Neuronal stem cell (in vitro differentiated cells): ENCODE data around the gene BCL2L14.

Source experiments
- DNase-seq: peaks from one replicate; pipeline ENCODE4 v3.0.0-alpha.2; 2013; ENCODE audit warnings: low spot score
- H2AFZ ChIP-seq: one replicate; pipeline ENCODE4 v1.6.1; 2013; ENCODE audit warnings: mild to moderate bottlenecking, low read length, inconsistent platforms
- H2AK5ac ChIP-seq: 2 replicates; pipeline ENCODE4 v1.6.1; 2013; ENCODE audit warnings: low read depth, mild to moderate bottlenecking, inconsistent platforms, low read length, moderate library complexity, mixed read lengths
- H2BK120ac ChIP-seq: 2 replicates; pipeline ENCODE4 v1.6.1; 2013; ENCODE audit warnings: low read depth, mild to moderate bottlenecking, inconsistent platforms, low read length, moderate library complexity, mixed read lengths
- H2BK12ac ChIP-seq: one replicate; pipeline ENCODE4 v1.6.1; 2013; ENCODE audit warnings: low read length, inconsistent platforms
- H2BK15ac ChIP-seq: 2 replicates; pipeline ENCODE4 v1.6.1; 2013; ENCODE audit warnings: mild to moderate bottlenecking, low read length, inconsistent platforms, mixed read lengths
- H2BK5ac ChIP-seq: one replicate; pipeline ENCODE4 v1.6.1; 2013; ENCODE audit warnings: inconsistent platforms, mild to moderate bottlenecking, low read length, moderate library complexity
- H3K14ac ChIP-seq: one replicate; pipeline ENCODE4 v1.6.1; 2013; ENCODE audit warnings: low read length, inconsistent platforms
- H3K18ac ChIP-seq: 2 replicates; pipeline ENCODE4 v1.6.1; 2013; ENCODE audit warnings: low read length, inconsistent platforms
- H3K23ac ChIP-seq: 2 replicates; pipeline ENCODE4 v1.6.1; 2013; ENCODE audit warnings: low read depth, mild to moderate bottlenecking, mixed read lengths, low read length, inconsistent platforms; ENCODE audit not compliant: poor library complexity
- H3K27ac ChIP-seq: replicated peaks from 3 replicates; pipeline ENCODE4 v1.5.1; 2013; ENCODE audit warnings: low read length, inconsistent platforms
- H3K27me3 ChIP-seq, 3 experiments: 2 replicates each; pipeline ENCODE4 v1.6.1; 2013; ENCODE audit warnings: low read length in 3 of 3, mild to moderate bottlenecking in 2 of 3, inconsistent platforms in 1 of 3, low read depth in 1 of 3, mixed read lengths in 1 of 3, moderate library complexity in 1 of 3; ENCODE audit not compliant: control insufficient read depth in 3 of 3, insufficient read depth in 3 of 3
- H3K36me3 ChIP-seq, 2 donors: replicated peaks in 1 of 2; 2 replicates each; pipeline ENCODE4 v1.6.1; 2013; ENCODE audit warnings: low read length in 2 of 2; ENCODE audit not compliant: control insufficient read depth in 2 of 2, insufficient read depth in 2 of 2
- H3K4ac ChIP-seq: 2 replicates; pipeline ENCODE4 v1.6.1; 2013; ENCODE audit warnings: inconsistent platforms, mild to moderate bottlenecking, low read length, moderate library complexity
- H3K4me1 ChIP-seq, 2 donors: 1 replicate in 1 of 2; 2 replicates in 1 of 2; pipeline ENCODE4 v1.6.1; 2013; ENCODE audit warnings: low read length in 2 of 2, low read depth in 1 of 2; ENCODE audit not compliant: control insufficient read depth in 2 of 2, insufficient read depth in 1 of 2
- H3K4me2 ChIP-seq: one replicate; pipeline ENCODE4 v1.6.1; 2013; ENCODE audit warnings: mild to moderate bottlenecking, low read length, inconsistent platforms; ENCODE audit not compliant: insufficient read depth, poor library complexity, severe bottlenecking
- H3K4me3 ChIP-seq, 2 donors: 2 replicates each; pipeline ENCODE4 v1.5.1; 2013; ENCODE audit warnings: low read length in 2 of 2, mild to moderate bottlenecking in 2 of 2, inconsistent platforms in 1 of 2, moderate library complexity in 1 of 2
- H3K79me1 ChIP-seq: one replicate; pipeline ENCODE4 v1.6.1; 2013; ENCODE audit warnings: low read depth, mild to moderate bottlenecking, inconsistent platforms, low read length, moderate library complexity
- H3K9ac ChIP-seq: one replicate; pipeline ENCODE4 v1.6.1; 2013; ENCODE audit warnings: mild to moderate bottlenecking, low read depth, low read length, inconsistent platforms; ENCODE audit not compliant: poor library complexity
- H3K9me3 ChIP-seq, 2 donors: replicated peaks in 1 of 2; 2 replicates each; pipeline versions ENCODE3 to v1.6.1; 2013; ENCODE audit warnings: low read length in 2 of 2, mild to moderate bottlenecking in 2 of 2, inconsistent platforms in 1 of 2, low read depth in 1 of 2, mixed read lengths in 1 of 2, moderate library complexity in 1 of 2; ENCODE audit not compliant: control insufficient read depth in 2 of 2, insufficient read depth in 1 of 2
- H4K8ac ChIP-seq: one replicate; pipeline ENCODE4 v1.6.1; 2013; ENCODE audit warnings: low read depth, mild to moderate bottlenecking, inconsistent platforms, low read length, moderate library complexity
- H4K91ac ChIP-seq: one replicate; pipeline ENCODE4 v1.6.1; 2013; ENCODE audit warnings: low read length, low read depth, mild to moderate bottlenecking, inconsistent platforms; ENCODE audit not compliant: poor library complexity
- WGBS, 2 donors: extraction: QIAGEN DNeasy Blood & Tissue Kit; methylation state at CpG; one replicate each; pipeline ENCODE4 v1.1.7; 2013; ENCODE audit warnings: missing lambda C conversion rate in 2 of 2, mixed read lengths in 1 of 2; ENCODE audit not compliant: insufficient read length in 2 of 2, insufficient replicate concordance in 1 of 2; ENCODE audit errors: extremely low coverage in 2 of 2; 5-methylcytosine and 5-hydroxymethylcytosine counted together

Gene BCL2L14

GRCh38 chr12:12035229-12035628, 35.5 kb upstream of the BCL2L14 start:
- Histone ChIP-seq H2BK5ac (no peak overlapping the region), H2BK120ac (no peak overlapping the region), H2BK15ac (no peak overlapping the region), H3K79me1 (no peaks in the 10 kb centered on the region), H3K9ac (no peak overlapping the region), H4K8ac (no peak overlapping the region), H3K4me2 (no peak overlapping the region), H2AFZ (no peak overlapping the region), H3K27ac (no peak overlapping the region), H3K27me3 (no peaks in the 10 kb centered on the region), H3K4ac (no peak overlapping the region), H3K14ac (no peak overlapping the region), H3K4me3 (no peak overlapping the region), H3K36me3 (no peaks in the 10 kb centered on the region), H3K4me1 (no peaks in the 10 kb centered on the region), H3K23ac (no peak overlapping the region), H2BK12ac (no peak overlapping the region), H4K91ac (no peak overlapping the region), H2AK5ac (no peak overlapping the region), H3K9me3 (no peaks in the 10 kb centered on the region), H3K18ac (no peak overlapping the region)
- WGBS, 2 donors = no CpG with 5 or more reads among the region's 1 CpG
- no peak for DNase-seq

- Histone ChIP-seq H3K18ac (no peak overlapping the region), H2BK15ac (no peak overlapping the region), H3K27ac (no peak overlapping the region), H2AK5ac (no peak overlapping the region), H2BK5ac (no peak overlapping the region), H3K9me3 (no peaks in the 10 kb centered on the region), H2AFZ (no peak overlapping the region), H3K79me1 (no peaks in the 10 kb centered on the region), H4K8ac (no peak overlapping the region), H3K4me3 (no peak overlapping the region), H3K9ac (no peak overlapping the region), H3K27me3 (no peaks in the 10 kb centered on the region), H2BK120ac (no peak overlapping the region), H3K14ac (no peak overlapping the region), H2BK12ac (no peak overlapping the region), H3K4ac (no peak overlapping the region), H3K36me3 (no peaks in the 10 kb centered on the region), H3K4me1 (no peaks in the 10 kb centered on the region), H4K91ac (no peak overlapping the region), H3K23ac (no peak overlapping the region), H3K4me2 (no peak overlapping the region)
- DNase-seq = no peak
These were observed 33.8 kb upstream of the BCL2L14 start for GRCh38 chr12:12036901-12037300.

GRCh38 chr12:12039897-12040296, 30.8 kb upstream of the BCL2L14 start:
- Histone ChIP-seq H2BK12ac (no peak overlapping the region), H3K27me3 (no peaks in the 10 kb centered on the region), H3K27ac (no peak overlapping the region), H3K4me1 (no peaks in the 10 kb centered on the region), H3K18ac (no peak overlapping the region), H3K9me3 (no peaks in the 10 kb centered on the region), H2AFZ (no peak overlapping the region), H3K4me3 (no peak overlapping the region), H3K79me1 (no peaks in the 10 kb centered on the region), H2BK120ac (no peak overlapping the region), H3K23ac (no peak overlapping the region), H2BK15ac (no peak overlapping the region), H3K14ac (no peak overlapping the region), H3K9ac (no peak overlapping the region), H3K4me2 (no peak overlapping the region), H2BK5ac (no peak overlapping the region), H2AK5ac (no peak overlapping the region), H3K36me3 (no peaks in the 10 kb centered on the region), H3K4ac (no peak overlapping the region), H4K8ac (no peak overlapping the region), H4K91ac (no peak overlapping the region)
- no CpG with 5 or more reads among the region's 7 CpGs for WGBS, 2 donors
- DNase-seq = no peak

- Histone ChIP-seq H3K14ac (no peak overlapping the region), H4K8ac (no peak overlapping the region), H3K23ac (no peak overlapping the region), H2AK5ac (no peak overlapping the region), H2BK15ac (no peak overlapping the region), H3K18ac (peak overlapping the region; percentile 35), H3K9me3 (no peaks in the 10 kb centered on the region), H3K9ac (no peak overlapping the region), H3K27ac (no peak overlapping the region), H2BK5ac (no peak overlapping the region), H3K36me3 (no peaks in the 10 kb centered on the region), H3K27me3 (no peaks in the 10 kb centered on the region), H3K4me1 (peaks cover 1 to 5% of the 10 kb centered on the region in 2 donors), H3K4ac (no peak overlapping the region), H2BK12ac (no peak overlapping the region), H3K4me3 (no peak overlapping the region), H2BK120ac (no peak overlapping the region), H4K91ac (no peak overlapping the region), H3K4me2 (no peak overlapping the region), H3K79me1 (no peaks in the 10 kb centered on the region), H2AFZ (no peak overlapping the region)
- no peak for DNase-seq
- WGBS, 2 donors = no CpG with 5 or more reads among the region's 7 CpGs
These were observed 24.3 kb upstream of the BCL2L14 start for GRCh38 chr12:12046401-12046800.
